ENCODE data around the gene ADGRG2. TPM values are rescaled to one million over a fixed set of nuclear protein-coding genes. Genes with fewer than 3 reads are reported as not detected.

ADGRG2 gene
- total RNA-seq, result 0.88 and 1.5 TPM in 2 replicates

DNA sequence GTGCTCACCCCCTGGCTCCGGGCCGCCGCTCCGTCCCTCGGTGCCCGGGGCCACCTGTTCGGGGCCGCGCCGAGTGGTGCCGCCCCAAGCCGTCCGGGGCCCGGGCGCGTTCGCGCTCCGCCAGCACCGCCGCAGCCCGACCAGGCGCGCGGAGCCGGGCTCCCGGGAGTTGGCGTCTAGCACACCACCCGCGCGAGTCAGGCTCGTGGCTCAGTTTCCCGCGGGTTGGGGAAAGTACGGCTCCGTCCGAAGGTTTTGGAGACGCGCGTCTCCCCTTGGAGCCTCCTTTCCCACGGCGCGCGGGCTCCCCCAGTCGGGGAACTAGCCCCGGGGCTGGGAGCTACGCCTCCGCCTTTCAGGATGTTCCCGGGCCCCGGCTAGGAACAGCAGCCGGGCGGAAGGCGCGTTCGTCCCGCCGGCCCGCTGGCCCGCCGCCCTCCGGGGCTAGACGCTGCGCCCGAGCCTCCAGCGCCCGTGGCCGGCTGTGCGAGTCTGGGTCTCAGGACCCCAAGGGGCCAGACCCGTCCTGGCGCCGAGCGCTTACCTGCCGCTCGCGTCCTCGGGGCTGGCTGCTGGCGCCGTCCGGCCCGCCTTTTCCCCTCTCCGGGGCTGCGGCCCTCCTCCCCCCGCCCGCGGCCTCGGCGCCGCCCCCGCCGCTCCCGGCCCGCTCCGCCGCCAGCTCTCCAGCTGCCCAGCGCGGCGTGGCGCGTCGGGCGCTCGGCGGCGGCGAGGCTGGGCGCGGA lies at the start of gene ADGRG2:
TSS of gene ADGRG2 (minus strand) at position 571 of the 743 bp plus-strand sequence. CDS start 53,634 bp downstream, outside the sequence.
- no peak for DNase-seq (ENCODE audit: low read depth)
- peaks cover 29% of the 10 kb centered on the region for H3K27me3 ChIP-seq (ENCODE audit: control insufficient read depth, insufficient read depth, low read length)

DNA sequence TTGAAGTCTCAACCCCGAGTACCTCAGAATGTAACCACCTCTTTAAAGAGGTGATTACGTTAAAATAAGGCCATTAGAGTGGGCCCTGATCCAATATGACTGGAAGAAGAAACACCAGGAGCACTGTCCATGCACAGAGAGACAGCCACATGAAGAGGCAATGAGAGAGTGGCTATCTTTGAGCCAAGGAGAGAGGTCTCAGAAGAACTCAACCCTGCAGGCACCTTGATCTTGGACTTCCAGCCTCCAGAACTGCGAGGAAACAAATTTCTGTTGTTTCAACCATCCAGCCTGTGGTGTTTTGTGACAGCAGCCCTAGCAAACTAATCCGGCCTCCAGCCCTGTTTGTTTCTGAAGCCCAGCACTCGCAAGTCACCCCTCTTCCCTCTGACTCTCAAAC lies 46.3 kb upstream of the ADGRG2 start:
- H3K4me3 ChIP-seq (ENCODE audit: low read depth, low read length), result no peak overlapping the region
- no peaks in the 10 kb centered on the region for H3K36me3 ChIP-seq (ENCODE audit: control insufficient read depth, insufficient read depth, low read length)
- TF ChIP-seq, protein P1, sequence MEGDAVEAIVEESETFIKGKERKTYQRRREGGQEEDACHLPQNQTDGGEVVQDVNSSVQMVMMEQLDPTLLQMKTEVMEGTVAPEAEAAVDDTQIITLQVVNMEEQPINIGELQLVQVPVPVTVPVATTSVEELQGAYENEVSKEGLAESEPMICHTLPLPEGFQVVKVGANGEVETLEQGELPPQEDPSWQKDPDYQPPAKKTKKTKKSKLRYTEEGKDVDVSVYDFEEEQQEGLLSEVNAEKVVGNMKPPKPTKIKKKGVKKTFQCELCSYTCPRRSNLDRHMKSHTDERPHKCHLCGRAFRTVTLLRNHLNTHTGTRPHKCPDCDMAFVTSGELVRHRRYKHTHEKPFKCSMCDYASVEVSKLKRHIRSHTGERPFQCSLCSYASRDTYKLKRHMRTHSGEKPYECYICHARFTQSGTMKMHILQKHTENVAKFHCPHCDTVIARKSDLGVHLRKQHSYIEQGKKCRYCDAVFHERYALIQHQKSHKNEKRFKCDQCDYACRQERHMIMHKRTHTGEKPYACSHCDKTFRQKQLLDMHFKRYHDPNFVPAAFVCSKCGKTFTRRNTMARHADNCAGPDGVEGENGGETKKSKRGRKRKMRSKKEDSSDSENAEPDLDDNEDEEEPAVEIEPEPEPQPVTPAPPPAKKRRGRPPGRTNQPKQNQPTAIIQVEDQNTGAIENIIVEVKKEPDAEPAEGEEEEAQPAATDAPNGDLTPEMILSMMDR (IDR thresholded peaks at IDR 0.05; ENCODE audit: insufficient read depth, low read length, poor library complexity, severe bottlenecking), result no peak
- DNase-seq (ENCODE audit: low read depth), result no peak
- no peaks in the 10 kb centered on the region for H3K27me3 ChIP-seq (ENCODE audit: control insufficient read depth, insufficient read depth, low read length)

More for the DNA sequence above, at the start of gene ADGRG2:
- TF ChIP-seq, protein P1 (IDR thresholded peaks at IDR 0.05; ENCODE audit: insufficient read depth, low read length, poor library complexity, severe bottlenecking), result no peak
- no peaks in the 10 kb centered on the region for H3K36me3 ChIP-seq (ENCODE audit: control insufficient read depth, insufficient read depth, low read length)
- peak within 1 kb of the TSS; percentile 40 for H3K4me3 ChIP-seq (ENCODE audit: low read depth, low read length)

- no peak overlapping the region for H3K4me3 ChIP-seq (ENCODE audit: low read depth, low read length)
- no peaks in the 10 kb centered on the region for H3K36me3 ChIP-seq (ENCODE audit: control insufficient read depth, insufficient read depth, low read length)
- TF ChIP-seq, protein P1 (IDR thresholded peaks at IDR 0.05; ENCODE audit: insufficient read depth, low read length, poor library complexity, severe bottlenecking), result no peak
- no peak for DNase-seq (ENCODE audit: low read depth)
- no peaks in the 10 kb centered on the region for H3K27me3 ChIP-seq (ENCODE audit: control insufficient read depth, insufficient read depth, low read length)
Observed at GRCh38 chrX:19162851-19163250, 40.6 kb upstream of the ADGRG2 start.

DNA sequence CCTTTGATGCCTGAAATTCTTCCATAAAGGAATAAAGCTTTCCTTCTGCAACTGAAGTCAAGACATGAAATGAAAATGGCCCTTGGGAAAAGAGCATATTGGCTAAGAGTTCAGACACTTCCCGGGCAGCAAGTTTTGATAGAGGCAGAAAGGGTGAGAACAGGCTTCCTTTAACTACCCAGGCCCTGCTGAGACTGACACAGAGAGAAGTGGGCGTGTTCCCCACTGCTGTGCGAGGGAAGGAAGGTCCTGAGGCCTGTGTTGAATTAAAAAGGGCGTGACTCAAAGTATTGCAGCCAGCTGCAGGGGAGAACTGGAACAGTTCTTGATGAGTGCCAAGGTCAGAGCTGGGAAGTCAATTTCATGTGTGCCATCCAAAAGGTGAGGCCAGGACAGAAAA lies 33.9 kb upstream of the ADGRG2 start:
- DNase-seq (ENCODE audit: low read depth), result no peak
- H3K36me3 ChIP-seq (ENCODE audit: control insufficient read depth, insufficient read depth, low read length), result no peaks in the 10 kb centered on the region
- TF ChIP-seq, protein P1 (IDR thresholded peaks at IDR 0.05; ENCODE audit: insufficient read depth, low read length, poor library complexity, severe bottlenecking), result no peak
- H3K4me3 ChIP-seq (ENCODE audit: low read depth, low read length), result no peak overlapping the region
- no peaks in the 10 kb centered on the region for H3K27me3 ChIP-seq (ENCODE audit: control insufficient read depth, insufficient read depth, low read length)

- Histone ChIP-seq H3K27me3 (ENCODE audit: control insufficient read depth, insufficient read depth, low read length) (no peaks in the 10 kb centered on the region), H3K4me3 (ENCODE audit: low read depth, low read length) (no peak overlapping the region), H3K36me3 (ENCODE audit: control insufficient read depth, insufficient read depth, low read length) (no peaks in the 10 kb centered on the region)
- TF ChIP-seq, protein P1 (IDR thresholded peaks at IDR 0.05; ENCODE audit: insufficient read depth, low read length, poor library complexity, severe bottlenecking), result no peak
- no peak for DNase-seq (ENCODE audit: low read depth)
Observed at GRCh38 chrX:19152762-19153161, 30.5 kb upstream of the ADGRG2 start.

GRCh38 chrX:19137067-19137466 lies 14.8 kb upstream of the ADGRG2 start:
- no peak for DNase-seq (ENCODE audit: low read depth)
- H3K27me3 ChIP-seq (ENCODE audit: control insufficient read depth, insufficient read depth, low read length), result no peaks in the 10 kb centered on the region
- H3K4me3 ChIP-seq (ENCODE audit: low read depth, low read length), result no peak overlapping the region
- TF ChIP-seq, protein P1 (IDR thresholded peaks at IDR 0.05; ENCODE audit: insufficient read depth, low read length, poor library complexity, severe bottlenecking), result no peak
- H3K36me3 ChIP-seq (ENCODE audit: control insufficient read depth, insufficient read depth, low read length), result no peaks in the 10 kb centered on the region

Data from kidney epithelial cell (primary cell).